Measurements from ENCODE around the gene STOML2. TPM values are rescaled to one million over a fixed set of nuclear protein-coding genes. Genes with fewer than 3 reads are reported as not detected.

Gene STOML2
- total RNA-seq, 1 donor from 2014 or later = 108 TPM

GRCh38 chr9:35096035-35096849, 6.7 kb downstream of the STOML2 start, which contains the start of gene PIGO:
PIGO (minus strand) TSS chr9:35096591; CDS start chr9:35095565, 1,026 bp downstream.
- TF ChIP-seq, protein P1, sequence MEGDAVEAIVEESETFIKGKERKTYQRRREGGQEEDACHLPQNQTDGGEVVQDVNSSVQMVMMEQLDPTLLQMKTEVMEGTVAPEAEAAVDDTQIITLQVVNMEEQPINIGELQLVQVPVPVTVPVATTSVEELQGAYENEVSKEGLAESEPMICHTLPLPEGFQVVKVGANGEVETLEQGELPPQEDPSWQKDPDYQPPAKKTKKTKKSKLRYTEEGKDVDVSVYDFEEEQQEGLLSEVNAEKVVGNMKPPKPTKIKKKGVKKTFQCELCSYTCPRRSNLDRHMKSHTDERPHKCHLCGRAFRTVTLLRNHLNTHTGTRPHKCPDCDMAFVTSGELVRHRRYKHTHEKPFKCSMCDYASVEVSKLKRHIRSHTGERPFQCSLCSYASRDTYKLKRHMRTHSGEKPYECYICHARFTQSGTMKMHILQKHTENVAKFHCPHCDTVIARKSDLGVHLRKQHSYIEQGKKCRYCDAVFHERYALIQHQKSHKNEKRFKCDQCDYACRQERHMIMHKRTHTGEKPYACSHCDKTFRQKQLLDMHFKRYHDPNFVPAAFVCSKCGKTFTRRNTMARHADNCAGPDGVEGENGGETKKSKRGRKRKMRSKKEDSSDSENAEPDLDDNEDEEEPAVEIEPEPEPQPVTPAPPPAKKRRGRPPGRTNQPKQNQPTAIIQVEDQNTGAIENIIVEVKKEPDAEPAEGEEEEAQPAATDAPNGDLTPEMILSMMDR (IDR thresholded peaks at IDR 0.05) = peak; percentile 60
- CTCF ChIA-PET = interaction anchor here (0.6 to 6.4 kb wide), 11 partner anchors 9 to 200 kb away, joined by 3 to 45 read pairs (median 5); partner anchors contain the start of genes ATOSB and VCP
- intact Hi-C loops (cut with micrococcal nuclease) = loop anchor here (1.0 to 5.0 kb wide), 8 partner anchors 16 to 394 kb away; partner anchors contain the start of genes DNAJB5 and VCP
- Mint-ChIP-seq H3K4me1 (peaks cover 30% of the 10 kb centered on the region), H3K4me3 (peak within 1 kb of the TSS; percentile 87), H3K36me3 (ENCODE audit: low read depth) (peaks cover 61% of the 10 kb centered on the region), H3K9me3 (no peaks in the 10 kb centered on the region), H3K27ac (peak within 1 kb of the TSS; percentile 93), H3K27me3 (no peaks in the 10 kb centered on the region)
- DNase-seq = peak; percentile 81
- peak; percentile 92 for ATAC-seq (ENCODE audit: low read depth)
- POLR2A ChIA-PET = interaction anchor here (0.7 to 4.1 kb wide), 6 partner anchors 9 to 197 kb away, joined by 4 to 34 read pairs (median 9); partner anchors contain the start of genes ATOSB, FANCG and VCP

DNA sequence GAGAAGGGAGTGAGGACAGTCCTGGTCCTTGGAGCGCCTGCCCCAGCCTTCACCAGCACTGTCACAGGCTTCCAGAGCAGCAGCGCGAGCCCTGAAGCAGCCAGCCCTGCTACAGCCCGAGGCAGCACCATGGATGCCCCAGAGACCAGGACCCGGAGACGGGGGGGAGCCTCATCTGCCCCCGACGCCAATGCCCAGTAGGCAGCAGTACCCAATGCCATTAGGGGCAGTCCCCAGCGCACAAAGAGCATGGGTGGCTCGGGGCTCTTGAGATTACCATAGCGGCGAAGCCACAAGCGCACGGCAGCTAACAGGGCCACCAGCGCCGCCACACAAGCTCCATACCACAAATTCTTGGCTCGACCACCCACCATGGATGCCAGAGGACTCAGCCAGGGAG, 11.4 kb downstream of the STOML2 start:
- intact Hi-C loops (cut with micrococcal nuclease) = no loop called here
- H3K4me1 Mint-ChIP-seq = peaks cover 21% of the 10 kb centered on the region
- TF ChIP-seq, protein P1 (IDR thresholded peaks at IDR 0.05) = no peak
- ChIA-PET POLR2A (interaction anchor here (0.7 to 2.5 kb wide), 5 partner anchors 11 to 20 kb away, joined by 3 to 13 read pairs (median 4); partner anchors contain the start of genes FANCG and STOML2), CTCF (interaction anchor here (1.0 kb wide), 1 partner anchor 192 kb away, joined by 3 read pairs; no protein-coding TSS in a partner anchor)
- H3K27ac Mint-ChIP-seq = no peak overlapping the region
- no peak overlapping the region for H3K4me3 Mint-ChIP-seq
- DNase-seq (no peak), ATAC-seq (ENCODE audit: low read depth) (no peak)
- peaks cover 80% of the 10 kb centered on the region for H3K36me3 Mint-ChIP-seq (ENCODE audit: low read depth)
- H3K27me3 Mint-ChIP-seq = no peaks in the 10 kb centered on the region
- H3K9me3 Mint-ChIP-seq = no peaks in the 10 kb centered on the region

- TF ChIP-seq, protein P1 (IDR thresholded peaks at IDR 0.05) = no peak
- CTCF ChIA-PET = no interaction called here
- no peak for DNase-seq
- peaks cover 4% of the 10 kb centered on the region for H3K4me1 Mint-ChIP-seq
- no peaks in the 10 kb centered on the region for H3K9me3 Mint-ChIP-seq
- H3K27me3 Mint-ChIP-seq = no peaks in the 10 kb centered on the region
- intact Hi-C loops (cut with micrococcal nuclease) = no loop called here
- no peak overlapping the region for H3K27ac Mint-ChIP-seq
- H3K36me3 Mint-ChIP-seq (ENCODE audit: low read depth) = peaks cover 75% of the 10 kb centered on the region
- no peak for ATAC-seq (ENCODE audit: low read depth)
- no peak overlapping the region for H3K4me3 Mint-ChIP-seq
- POLR2A ChIA-PET = no interaction called here
Measured at GRCh38 chr9:35089434-35089833, 13.5 kb downstream of the STOML2 start.

- POLR2A ChIA-PET = no interaction called here
- peaks cover 3% of the 10 kb centered on the region for H3K4me1 Mint-ChIP-seq
- TF ChIP-seq, protein P1 (IDR thresholded peaks at IDR 0.05) = no peak
- peaks cover 41% of the 10 kb centered on the region for H3K36me3 Mint-ChIP-seq (ENCODE audit: low read depth)
- intact Hi-C loops (cut with micrococcal nuclease) = no loop called here
- ATAC-seq (ENCODE audit: low read depth) (no peak), DNase-seq (no peak)
- H3K27me3 Mint-ChIP-seq = no peaks in the 10 kb centered on the region
- H3K4me3 Mint-ChIP-seq = no peak overlapping the region
- no peaks in the 10 kb centered on the region for H3K9me3 Mint-ChIP-seq
- CTCF ChIA-PET = no interaction called here
- H3K27ac Mint-ChIP-seq = no peak overlapping the region
Measured at GRCh38 chr9:35085078-35085477, 17.9 kb downstream of the STOML2 start.
